GM19463 (cell line): Measurements from ENCODE around the gene PTPN13.

Experiments used
- ATAC-seq: cut with Tn5 transposase; IDR thresholded peaks from one replicate; pipeline ENCODE4 v1.9.1; 2021; ENCODE audit warnings: mild to moderate bottlenecking, moderate library complexity; ENCODE audit not compliant: unreplicated experiment

The PTPN13 gene

GRCh38 chr4:86853209-86853608 is 259.1 kb downstream of the PTPN13 start:
- no peak for ATAC-seq

GRCh38 chr4:86855572-86855971 is 261.5 kb downstream of the PTPN13 start:
- ATAC-seq: no peak

DNA sequence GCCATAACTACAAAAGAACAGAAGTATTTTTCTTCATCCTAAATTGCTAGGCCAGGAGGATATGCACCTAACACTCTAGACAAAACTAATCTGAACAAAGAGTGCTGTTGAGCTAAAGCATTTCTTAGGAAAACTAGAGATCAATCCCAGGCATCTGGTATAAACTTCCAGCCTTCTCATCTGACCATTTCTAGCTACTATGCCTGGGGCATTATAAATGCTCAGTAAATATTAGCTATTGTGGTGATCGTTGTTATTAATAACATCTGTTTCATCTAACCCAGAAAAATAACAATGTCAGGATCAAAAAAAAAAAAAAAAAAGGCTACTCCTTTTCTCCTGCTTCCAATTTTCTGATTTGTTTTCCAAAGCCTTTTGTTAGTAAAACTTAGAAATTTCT is 262.8 kb downstream of the PTPN13 start:
- ATAC-seq: no peak

DNA sequence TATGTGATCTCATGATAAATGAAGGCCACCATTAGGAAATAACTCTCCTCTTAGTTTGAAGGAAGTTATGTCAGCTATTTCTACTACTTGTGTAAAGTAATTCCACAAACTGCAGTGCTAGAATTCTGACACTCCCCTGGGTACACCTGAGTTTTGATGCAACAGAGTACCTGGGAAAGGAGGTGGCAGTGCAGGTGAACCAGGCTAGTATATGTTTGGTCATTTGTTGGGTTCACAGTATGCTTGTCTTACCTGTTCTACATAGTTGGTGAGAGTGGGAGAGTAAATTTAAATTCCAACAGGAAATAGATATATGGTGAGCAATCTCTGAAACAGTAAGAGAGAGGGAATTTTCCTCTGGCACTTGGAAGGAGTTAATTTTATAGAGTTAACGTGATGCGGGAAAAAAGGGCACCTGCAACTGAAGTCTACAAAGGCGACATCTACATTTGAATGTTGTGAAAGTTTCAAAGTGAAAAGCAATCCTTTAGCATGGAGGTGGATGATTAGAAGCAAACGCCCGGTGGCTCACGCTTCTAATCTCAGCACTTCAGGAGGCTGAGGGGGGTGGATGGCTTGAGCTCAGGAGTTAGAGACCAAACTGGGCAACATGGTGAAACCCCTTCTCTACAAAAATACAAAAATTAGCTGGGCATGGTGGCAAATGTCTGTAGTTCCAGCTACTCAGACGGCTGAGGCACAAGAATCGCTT is 263.4 kb downstream of the PTPN13 start:
- ATAC-seq: no peak
